ENCODE results near the gene RBM28.

The RBM28 gene

GRCh38 chr7:128366986-128367385, 23.3 kb upstream of the RBM28 start:
- peaks cover 0 to 4% (median 3%) of the 10 kb centered on the region in 4 donors for H3K4me1 ChIP-seq
- H3K9me3 ChIP-seq = no peaks in the 10 kb centered on the region
- intact Hi-C loops (cut with DNase I; ENCODE audit: low total_unique reads) = no loop called here
- no peak overlapping the region for H3K4me3 ChIP-seq
- no peak overlapping the region for H3K27ac ChIP-seq
- H3K36me3 ChIP-seq = no peaks in the 10 kb centered on the region
- peaks cover 0 to 47% of the 10 kb centered on the region in 2 donors for H3K27me3 ChIP-seq
- no peak for DNase-seq
- no peak for TF ChIP-seq CTCF (IDR thresholded peaks at IDR 0.05)

- no peak for TF ChIP-seq CTCF (IDR thresholded peaks at IDR 0.05)
- Histone ChIP-seq H3K4me1 (peaks cover 0 to 11% (median 7%) of the 10 kb centered on the region in 4 donors), H3K27me3 (peaks cover 0 to 48% of the 10 kb centered on the region in 2 donors), H3K4me3 (no peak overlapping the region), H3K27ac (no peak overlapping the region), H3K36me3 (no peaks in the 10 kb centered on the region), H3K9me3 (no peaks in the 10 kb centered on the region)
- intact Hi-C loops (cut with DNase I; ENCODE audit: low total_unique reads) = no loop called here
- DNase-seq = no peak
Observed at GRCh38 chr7:128366300-128366699, 22.6 kb upstream of the RBM28 start.

- Histone ChIP-seq H3K4me3 (no peak overlapping the region), H3K9me3 (no peaks in the 10 kb centered on the region), H3K36me3 (no peaks in the 10 kb centered on the region), H3K4me1 (peaks cover 0 to 20% (median 16%) of the 10 kb centered on the region in 4 donors), H3K27ac (no peak overlapping the region), H3K27me3 (peaks cover 0 to 55% of the 10 kb centered on the region in 2 donors)
- intact Hi-C loops (cut with DNase I; ENCODE audit: low total_unique reads) = no loop called here
- TF ChIP-seq CTCF (IDR thresholded peaks at IDR 0.05) = no peak
- no peak for DNase-seq
Observed at GRCh38 chr7:128365432-128365831, 21.7 kb upstream of the RBM28 start.

- no peak for DNase-seq
- Histone ChIP-seq H3K27me3 (peaks cover 0 to 58% of the 10 kb centered on the region in 2 donors), H3K4me1 (peaks cover 0 to 25% (median 18%) of the 10 kb centered on the region in 4 donors), H3K4me3 (no peak overlapping the region), H3K36me3 (no peaks in the 10 kb centered on the region), H3K9me3 (no peaks in the 10 kb centered on the region), H3K27ac (no peak overlapping the region)
- intact Hi-C loops (cut with DNase I; ENCODE audit: low total_unique reads) = no loop called here
- TF ChIP-seq CTCF (IDR thresholded peaks at IDR 0.05) = no peak
Observed at GRCh38 chr7:128364166-128364870, 20.6 kb upstream of the RBM28 start.

- H3K9me3 ChIP-seq = no peaks in the 10 kb centered on the region
- TF ChIP-seq CTCF (IDR thresholded peaks at IDR 0.05) = no peak
- intact Hi-C loops (cut with DNase I; ENCODE audit: low total_unique reads) = no loop called here
- no peaks in the 10 kb centered on the region for H3K36me3 ChIP-seq
- H3K4me3 ChIP-seq = no peak overlapping the region
- no peak overlapping the region for H3K27ac ChIP-seq
- peaks cover 0 to 25% (median 18%) of the 10 kb centered on the region in 4 donors for H3K4me1 ChIP-seq
- H3K27me3 ChIP-seq = peaks cover 0 to 60% of the 10 kb centered on the region in 2 donors
- no peak for DNase-seq
Observed at GRCh38 chr7:128363261-128363721, 19.6 kb upstream of the RBM28 start.
